CD4-positive, alpha-beta T cell treated with Interleukin-21 for 1 hour (primary cell): ENCODE results near the gene FRRS1.

ENCODE experiments used
- DNase-seq: peaks from one replicate; pipeline ENCODE4 v3.0.0-alpha.2; 2020

FRRS1 gene

DNA sequence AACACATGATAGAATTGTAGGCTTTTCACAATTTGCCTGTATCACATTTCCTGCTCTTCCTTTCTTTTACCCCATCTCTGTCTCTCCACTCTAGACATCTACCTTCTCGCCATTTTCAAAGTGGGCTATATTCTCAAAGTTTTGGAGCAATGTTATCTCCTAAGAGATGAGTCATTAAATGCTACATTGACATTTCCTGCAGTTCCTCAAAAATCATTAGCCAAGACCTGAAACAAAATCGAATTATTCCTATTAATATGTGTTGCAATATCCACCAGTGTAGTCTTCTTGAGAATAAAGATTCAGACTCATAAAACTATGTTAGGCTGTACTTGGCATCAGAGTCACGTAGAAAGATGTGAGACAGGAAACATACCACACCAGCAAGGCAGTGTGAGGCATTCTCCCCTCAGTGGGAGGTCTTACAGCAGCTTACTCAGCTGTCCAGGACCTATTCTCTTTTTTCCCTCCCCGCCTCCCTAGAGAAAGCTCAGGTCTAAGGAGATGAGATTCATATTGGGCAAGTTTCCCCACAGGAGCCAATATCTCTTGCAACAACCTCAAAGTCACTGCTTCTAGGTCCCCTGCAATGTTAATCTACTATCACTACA lies 38.8 kb downstream of the FRRS1 start:
- DNase-seq, result no peak

DNA sequence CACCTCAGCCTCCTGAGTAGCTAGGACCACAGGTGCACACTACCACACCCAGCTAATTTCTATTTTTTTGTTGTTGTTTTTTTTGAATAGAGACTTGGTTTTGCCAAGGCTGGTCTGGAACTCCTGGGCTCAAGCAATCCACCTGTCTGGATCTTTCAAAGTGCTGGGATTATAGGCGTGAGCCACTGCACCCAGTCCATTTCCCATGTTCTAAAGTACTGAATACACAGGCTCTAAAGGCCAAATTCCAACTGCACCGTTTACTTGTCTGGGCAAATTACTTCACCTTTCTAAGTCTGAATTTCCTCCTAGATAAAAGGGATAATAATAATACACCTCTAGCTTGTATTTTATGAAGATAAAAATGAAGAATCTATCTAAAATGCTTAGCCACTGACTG lies 39.6 kb downstream of the FRRS1 start:
- no peak for DNase-seq

DNA sequence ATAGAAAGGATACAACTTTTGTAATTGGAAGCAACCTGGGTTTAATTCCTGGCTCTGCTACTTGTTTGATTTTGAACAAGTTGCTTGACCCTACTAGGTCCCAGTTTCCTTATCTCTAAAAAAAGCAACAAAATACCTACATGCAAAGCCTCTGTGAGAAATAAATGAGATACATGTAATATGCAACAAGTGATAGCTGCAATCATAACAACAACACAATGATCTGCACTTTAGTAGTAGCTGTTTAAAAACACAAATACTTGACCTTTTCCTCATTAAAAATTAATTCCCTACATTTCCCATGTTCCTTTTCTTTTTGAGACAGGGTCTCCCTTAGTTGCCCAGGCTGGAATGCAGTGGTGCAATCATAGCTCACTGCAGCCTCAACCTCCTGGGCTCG lies 40.0 kb downstream of the FRRS1 start:
- DNase-seq, result no peak

DNA sequence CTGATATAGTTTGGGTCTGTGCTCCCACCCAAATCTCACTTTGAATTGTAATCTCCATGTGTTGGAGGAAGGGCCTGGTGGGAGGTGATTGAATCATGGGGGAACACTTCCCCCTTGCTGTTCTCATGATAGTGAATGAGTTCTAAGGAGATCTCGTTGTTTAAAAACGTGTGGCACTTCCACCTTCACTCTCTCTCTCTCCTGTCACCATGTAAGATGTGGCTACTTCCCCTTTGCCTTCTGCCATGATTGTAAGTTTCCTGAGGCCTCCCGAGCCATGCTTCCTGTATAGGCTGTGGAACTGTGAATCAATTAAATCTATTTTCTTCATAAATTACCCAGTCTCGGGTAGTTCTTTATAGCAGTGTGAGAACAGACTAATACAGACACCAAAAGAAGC lies 40.4 kb downstream of the FRRS1 start:
- DNase-seq, result no peak

DNA sequence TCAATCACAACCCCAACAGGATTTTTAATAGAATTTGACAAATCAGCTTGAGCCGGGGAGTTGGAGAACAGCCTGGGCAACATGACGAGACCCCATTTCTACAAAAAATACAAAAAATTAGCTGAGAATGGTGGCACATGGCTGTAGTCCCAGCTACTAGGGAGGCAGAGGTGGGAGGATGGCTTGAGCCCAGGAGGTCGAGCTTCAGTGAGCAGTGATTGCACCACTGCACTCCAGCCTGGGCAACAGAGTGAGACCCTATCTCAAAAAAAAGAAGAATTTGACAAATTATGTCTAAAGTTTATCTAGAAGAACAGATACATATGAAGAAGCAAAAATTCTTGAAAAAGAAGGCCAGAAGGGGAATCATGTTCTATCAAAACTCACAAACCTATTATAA lies 43.2 kb downstream of the FRRS1 start:
- no peak for DNase-seq

DNA sequence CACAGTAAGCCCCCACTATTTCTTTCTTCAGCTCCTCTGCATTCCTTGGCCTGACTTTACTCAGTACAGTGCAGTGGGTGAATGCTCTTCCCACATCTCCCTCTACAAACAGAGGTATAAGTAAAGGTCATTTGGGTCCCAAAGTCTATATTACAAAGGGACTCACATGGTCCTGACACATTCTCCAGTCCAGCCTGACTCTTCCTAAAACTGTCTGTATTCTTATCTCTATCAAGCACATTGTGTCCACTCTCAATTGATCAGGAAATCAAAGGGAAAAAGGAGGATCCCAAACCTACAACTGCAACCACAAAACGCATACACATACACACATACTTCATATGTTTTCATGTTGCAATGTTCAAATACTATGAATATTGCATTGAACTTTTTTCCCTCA lies 49.4 kb downstream of the FRRS1 start:
- no peak for DNase-seq

DNA sequence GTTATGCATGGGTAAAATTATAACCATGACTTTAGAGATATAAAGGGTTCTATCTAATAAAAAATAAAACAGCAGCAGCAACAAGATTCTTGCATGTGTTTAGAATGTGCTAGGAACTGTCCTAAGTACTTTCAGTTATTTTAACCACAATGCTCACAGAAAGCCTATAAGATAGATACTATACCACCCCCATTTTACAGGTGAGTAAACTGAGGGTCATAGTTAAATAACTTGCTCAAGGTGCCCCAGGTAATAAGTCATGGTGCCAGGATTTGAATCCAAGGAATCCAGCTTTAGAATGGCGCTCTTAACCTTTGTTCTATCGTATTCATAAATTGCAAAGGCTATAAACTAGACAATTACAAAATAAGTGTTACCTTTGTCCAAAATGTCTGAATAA lies 53.4 kb downstream of the FRRS1 start:
- DNase-seq, result no peak

DNA sequence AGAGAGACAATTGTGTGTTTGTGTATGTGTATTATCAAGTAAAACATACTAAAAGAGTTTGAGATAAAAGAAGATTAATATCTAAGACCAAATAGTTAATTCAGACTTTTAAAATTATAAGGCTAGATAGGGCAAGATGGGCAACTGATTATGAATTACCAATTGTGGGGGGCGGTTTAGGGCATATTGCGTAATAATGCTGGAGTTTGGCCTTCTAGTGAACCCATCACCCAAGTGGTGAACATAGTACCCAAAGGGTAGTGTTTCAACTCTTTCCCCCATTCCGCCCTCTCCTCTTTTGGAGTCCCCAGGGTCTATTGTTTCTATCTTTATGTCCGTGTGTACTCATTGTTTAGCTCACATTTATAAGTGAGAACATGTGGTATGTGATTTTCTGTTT lies 55.4 kb downstream of the FRRS1 start:
- DNase-seq, result no peak

DNA sequence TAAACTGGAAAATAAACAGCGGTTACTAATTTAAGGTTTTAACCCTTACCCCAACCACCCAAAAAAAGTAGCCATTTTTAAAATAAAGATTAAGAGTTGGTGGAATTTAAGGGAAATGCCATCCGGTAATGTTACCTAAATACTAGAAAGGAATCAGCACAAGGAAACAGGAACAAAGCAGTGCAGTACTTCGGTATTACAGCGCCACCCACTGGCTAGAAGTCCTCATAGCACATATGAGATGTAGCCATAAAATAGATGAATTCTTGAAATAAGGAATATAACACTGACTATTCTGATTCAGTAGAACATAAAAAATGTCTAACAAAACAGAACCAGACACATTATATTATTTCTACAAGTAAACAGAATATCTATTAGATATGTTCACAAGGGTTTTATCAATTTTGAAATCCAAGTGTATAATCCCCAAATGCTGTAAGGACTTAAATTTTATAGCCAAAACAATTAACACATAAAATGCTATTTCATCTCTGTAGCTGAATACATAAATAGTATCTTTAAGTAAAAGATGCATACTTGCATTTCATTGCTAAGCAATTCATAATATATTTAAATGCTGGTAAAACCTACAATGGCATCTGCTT lies 58.8 kb downstream of the FRRS1 start:
- DNase-seq, result peak; percentile 52

DNA sequence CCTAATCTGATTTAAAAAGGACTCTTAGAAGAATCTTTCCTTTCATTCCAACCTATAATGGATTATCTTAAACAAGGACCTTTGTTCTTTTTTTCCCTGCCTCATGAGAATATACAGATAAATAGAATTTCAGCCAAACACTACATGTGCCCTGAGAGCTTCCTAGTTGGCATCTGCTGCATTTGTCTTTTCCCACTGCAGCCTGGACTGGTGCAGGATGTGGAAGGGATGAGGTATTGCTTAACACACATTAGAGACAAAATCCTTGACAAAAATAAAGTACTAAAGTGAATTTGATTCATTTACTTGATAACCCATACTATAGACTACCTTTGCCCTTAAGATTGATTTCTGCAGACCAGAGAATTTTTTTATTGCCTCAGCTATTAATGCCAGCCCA lies 61.0 kb downstream of the FRRS1 start:
- no peak for DNase-seq

DNA sequence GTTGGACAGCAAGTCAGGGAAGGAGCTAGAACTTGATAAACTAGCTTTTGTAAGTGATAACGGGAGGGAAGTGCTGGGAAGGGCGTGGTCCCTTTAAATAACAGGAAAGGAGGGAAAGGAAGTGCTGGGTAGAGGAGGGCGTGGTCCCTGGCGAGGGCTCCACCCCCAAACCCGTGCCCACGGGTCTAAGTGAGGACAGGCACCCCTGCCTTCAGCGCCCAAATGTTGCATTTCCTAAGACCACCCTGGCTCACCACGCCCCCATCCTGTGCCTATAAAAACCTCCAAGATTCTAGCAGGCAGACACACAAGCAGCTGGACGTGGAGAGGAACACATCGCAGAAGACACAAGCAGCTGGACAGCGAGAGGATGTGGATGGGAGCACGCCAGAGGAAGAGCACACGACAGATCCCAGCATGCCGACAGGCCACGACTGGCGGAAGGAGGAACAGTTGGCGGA lies 62.0 kb downstream of the FRRS1 start:
- no peak for DNase-seq

DNA sequence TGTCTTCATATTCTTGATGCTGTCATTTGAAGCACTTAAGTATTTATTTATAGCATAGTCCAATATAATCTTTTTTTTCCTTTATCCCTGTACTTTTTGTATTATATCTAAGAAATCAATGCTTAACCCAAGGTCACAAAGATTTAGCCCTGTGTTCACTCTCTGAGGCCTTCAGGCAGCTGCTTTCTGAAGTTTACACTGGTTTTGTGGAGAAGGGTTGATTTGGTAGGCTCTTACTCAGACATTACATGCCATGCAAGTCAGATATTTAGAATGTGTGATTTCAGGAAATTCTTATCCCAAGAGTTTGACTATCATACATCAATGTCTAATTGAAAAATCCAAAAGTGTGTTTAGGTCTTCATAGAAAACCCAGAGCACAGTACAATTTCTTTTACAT lies 64.2 kb downstream of the FRRS1 start:
- no peak for DNase-seq

DNA sequence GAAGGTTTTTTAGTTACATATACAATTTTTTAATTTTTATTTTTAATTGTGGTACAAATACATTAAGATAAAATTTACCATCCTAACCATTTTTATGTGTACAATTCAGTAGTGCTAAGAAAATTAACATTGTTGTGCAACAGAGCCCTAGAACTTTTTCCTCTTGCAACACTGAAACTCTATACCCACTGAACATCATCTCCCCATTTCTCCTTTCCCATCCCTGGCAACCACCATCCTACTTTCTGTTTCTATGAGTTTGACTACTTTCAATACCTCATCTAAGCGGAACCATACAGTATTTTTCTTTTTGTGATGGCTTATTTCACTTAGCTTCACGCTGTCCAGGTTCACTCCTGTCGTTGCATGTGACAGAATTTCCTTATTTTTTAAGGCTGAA lies 66.4 kb downstream of the FRRS1 start:
- no peak for DNase-seq

DNA sequence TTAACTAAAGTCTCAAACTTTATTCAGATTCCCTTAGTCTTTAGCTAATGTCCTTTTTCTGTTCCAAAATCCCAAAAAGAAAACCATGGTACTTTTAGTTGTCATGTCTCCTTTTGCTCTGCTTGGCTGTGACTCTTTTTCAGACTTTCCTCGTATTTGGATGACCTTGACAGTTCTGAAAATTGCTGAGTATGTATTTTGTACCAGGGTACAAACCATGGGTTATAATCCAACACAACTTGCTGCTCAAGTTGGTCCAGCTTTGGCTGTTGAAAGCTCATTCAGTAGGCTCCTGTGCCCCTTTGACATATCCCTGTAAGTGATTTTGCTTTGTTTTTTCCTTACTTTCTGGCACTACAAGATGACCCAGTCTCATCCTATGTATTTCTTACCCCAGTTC lies 68.9 kb downstream of the FRRS1 start:
- DNase-seq, result no peak

DNA sequence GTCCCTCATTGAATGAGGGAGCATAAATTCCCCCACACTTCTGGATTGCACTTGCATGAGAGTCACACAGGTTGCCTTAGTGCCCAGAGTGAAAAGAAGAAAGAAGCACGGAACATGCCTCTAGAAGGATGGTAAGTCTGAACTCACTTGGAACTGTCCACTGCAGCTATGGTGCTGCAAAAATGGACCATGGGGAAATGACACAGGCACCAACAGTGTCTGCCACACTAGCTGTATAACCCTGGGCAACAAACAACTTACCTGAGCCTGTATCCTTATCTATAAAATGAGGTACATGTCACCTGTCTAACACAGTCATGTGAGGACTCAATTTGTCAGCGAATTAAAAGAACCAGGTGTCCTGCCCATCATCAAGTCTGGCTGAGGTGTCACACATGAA lies 69.8 kb downstream of the FRRS1 start:
- DNase-seq, result no peak

DNA sequence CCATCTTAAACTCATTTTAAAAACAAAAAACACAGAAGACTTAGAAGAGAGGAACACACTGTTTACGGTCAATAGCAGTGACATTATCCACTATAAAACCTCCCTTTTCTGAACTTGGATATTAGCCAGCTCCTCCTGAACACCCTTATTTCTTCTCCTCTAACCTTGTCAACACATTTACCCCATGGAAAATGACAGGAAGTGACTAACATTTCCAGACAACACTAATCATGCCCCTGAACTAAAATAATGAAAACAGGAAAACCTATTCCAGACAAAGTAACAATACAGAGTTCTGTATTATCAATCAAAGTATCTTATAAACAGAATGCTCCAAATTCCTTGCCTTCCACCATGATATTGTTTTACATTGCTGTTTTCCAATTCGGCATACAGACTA lies 75.3 kb downstream of the FRRS1 start:
- no peak for DNase-seq

DNA sequence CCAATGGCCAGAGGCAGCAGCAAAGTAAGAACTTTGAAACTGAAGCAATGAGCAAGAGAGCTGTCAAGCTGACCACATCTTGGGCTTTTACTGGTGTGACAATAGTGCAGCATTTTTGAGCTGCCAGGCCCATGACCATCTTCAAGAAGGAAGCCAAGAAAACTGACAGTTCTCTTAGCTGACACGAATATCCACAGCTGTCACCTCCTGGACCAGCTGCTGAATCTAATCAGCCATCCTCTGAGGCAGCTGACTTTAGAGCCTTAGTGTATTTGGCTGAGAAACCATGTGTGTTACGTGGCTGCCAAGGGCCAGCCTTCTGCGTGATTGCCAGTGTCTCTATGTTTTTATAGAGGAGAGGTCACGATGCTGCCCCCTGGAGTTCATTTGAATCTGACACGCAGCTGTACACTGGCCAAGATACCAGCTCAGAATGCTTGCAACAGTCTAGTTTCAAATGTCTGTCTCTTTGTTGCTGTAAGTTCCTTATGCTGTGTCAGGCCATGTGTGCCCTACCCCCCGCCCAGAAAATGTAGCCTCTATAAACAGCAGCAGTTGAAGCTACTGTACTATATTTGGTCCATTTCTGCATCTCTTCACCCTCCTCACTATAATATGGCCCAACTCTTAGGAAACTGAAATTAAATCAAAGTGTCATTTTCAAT lies 80.8 kb downstream of the FRRS1 start:
- DNase-seq, result peak; percentile 15

DNA sequence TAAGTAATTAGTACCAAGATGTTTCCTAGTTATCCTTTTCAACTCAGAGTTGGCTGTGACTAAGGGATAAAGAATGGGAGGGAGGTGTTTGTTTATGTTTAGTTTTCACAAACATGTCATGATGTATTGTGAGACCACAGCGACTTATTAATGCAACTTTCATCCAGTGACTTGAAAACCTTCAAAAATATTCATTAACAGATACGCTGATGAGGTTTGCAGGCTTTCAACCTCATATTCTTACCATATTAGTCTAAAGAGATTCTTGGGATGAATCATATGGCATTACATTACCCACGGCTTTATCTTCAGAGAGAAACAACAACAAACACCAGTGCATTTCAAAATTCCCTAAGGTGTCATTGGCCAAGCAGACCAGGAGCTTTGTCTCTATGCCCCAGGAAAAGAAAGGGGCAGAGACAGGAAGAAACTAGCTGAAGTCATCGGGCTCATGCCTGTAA lies 84.1 kb downstream of the FRRS1 start:
- no peak for DNase-seq

DNA sequence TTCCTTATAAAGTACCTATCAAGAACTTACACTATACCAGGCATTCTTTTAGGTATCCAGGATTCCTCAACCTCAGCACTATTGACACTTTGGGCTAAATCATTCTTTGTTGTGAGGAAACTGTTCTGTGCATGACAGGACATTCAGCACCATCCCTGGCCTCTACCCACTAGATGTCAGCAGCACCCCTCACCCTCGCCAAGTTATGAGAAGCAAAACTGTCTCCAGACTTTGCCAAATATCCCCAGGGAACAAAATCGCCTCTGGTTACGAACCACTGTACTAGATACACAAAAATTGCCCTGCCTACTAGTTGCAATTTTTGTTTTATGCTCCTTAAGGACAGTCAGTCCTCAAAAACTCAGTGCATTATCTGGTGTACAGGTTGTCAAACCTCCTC lies 84.9 kb downstream of the FRRS1 start:
- no peak for DNase-seq

DNA sequence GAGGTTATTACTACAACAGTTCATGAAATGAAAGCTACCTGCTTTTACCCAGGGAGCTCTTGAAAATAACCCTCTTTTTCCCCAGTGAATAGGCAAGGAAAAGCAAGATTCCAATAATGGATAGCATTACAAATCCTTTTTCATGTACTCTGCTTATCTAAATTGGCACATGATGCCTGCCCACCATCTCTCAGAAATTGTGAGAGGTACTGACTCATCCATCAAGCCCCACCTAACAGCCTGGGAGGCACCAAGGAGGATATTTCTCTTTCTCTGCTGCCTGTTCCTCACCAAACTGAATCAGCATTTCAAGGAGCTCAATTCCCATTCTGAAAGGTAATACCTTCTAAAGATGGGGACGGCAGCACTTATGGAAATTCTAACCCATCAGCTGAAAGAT lies 86.2 kb downstream of the FRRS1 start:
- DNase-seq, result no peak

DNA sequence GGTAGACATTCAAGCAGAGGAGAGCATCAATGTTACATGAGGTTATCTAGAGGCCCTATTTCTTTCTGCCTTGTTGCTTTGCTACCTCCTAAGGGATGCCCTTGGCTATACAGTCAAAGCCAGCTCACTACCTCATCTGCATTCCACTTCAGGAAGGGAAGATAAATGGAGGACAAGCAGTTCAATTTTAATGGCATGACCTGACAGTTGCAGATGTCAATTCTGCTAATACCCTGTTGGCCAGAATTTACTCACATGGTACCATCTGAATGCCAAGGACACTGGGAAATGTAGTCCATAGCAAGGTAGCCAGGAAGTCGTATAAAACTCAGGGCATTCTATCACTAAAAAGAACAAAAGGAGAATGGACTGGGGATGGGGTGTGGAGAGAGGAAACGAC lies 89.0 kb downstream of the FRRS1 start:
- no peak for DNase-seq

DNA sequence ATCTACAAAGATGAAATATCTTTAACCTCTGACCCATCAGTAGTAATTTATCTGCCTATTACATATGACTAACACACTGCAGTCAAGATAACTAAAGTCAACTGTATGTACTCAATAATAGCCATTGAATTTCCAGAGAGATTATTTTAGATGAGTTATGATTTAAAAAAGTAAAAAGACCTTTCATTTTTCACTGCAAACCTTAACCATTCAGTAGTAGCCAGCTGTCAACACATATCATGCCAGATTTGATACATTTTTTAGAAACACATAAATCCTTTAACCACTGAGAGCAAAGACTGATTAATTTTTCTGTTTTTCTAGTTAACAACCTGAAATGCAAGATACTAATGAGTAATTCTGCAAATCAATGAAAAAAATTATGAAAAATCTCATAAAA lies 89.6 kb downstream of the FRRS1 start:
- no peak for DNase-seq

DNA sequence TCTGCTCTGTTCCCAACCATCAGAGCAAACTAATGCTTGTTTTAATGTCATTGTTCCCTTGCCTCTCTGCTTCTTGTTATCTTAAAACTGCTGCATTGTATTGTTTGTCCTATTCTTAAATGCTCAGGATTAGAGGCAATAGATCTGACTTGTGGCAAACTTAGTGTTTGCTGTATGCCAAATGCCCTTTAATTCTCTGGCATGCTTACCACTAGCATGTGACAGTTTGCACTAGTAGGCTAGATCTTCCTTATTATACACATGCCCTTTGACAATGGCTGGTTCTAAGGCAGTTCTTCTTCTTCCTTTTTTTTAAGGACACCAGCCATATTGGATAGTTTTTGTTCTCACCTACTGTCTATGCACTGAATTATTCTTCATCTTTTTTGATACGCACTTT lies 90.4 kb downstream of the FRRS1 start:
- DNase-seq, result no peak

DNA sequence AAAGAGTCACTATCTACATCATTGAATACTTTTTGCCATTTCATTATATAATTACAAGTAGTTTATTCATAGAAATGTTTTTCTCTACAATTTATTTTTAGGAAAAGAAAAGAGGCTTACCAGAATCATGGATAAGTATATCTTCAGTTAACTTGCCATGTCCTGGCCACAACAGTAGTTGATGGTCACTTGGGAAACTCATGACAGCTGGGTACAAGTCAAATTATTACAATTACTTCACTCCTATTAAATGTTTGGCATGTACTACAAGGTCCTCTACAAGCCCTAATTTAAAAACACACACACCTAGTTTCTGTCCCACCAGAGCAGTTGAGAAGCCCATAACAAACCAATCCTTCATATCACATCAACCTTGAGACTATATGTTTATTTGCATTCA lies 91.1 kb downstream of the FRRS1 start:
- DNase-seq, result no peak
